GM19463 (cell line): ENCODE data around the gene RAB3IP.
"Not testable (repeated sequence)": the region's sequence is repeated elsewhere in the genome, so short reads cannot be mapped to it uniquely, and the experiment has no call there.

Experiments used
- ATAC-seq: cut with Tn5 transposase; IDR thresholded peaks from one replicate; pipeline ENCODE4 v1.9.1; 2021; ENCODE audit warnings: mild to moderate bottlenecking, moderate library complexity; ENCODE audit not compliant: unreplicated experiment

The RAB3IP gene

DNA sequence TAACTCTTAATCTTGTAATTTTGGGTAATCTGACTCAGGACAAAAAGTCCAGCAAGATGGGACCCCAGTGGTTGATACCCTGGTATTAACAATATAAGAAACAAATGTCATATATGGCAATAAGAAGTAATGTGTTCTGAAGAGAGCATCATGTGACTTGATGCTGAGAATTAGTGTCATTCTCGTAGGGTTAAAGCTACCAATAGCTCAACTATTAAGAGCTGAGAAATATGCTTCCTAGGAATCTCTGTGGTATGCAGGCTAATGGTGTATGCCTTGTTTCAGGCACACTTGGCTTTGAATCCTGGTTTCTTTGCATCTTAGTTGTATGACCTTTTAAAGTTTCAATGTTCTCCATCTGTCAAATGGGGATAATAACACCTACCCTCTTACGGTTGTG is 95.5 kb downstream of the RAB3IP start:
- no peak for ATAC-seq

- ATAC-seq = no peak
Measured at GRCh38 chr12:69834576-69834975, 95.9 kb downstream of the RAB3IP start.

DNA sequence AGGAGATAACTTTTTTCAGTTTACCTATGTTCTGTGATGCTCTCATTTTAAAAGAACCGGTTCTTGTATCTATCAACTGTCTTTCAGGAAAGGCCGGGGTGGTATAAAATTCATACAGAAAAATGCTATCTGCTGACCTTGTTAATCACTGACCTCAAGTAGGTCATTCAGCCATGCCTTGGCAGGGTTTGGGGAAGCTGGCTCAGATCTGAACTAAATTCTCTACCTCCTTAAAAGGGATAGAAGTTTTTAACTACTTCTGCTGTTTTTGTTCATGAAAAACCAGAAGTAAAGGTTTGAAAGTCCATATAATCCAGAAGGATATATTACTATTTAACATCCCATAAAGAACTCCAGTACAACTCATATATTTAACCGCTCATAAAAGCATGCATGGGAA is 96.4 kb downstream of the RAB3IP start:
- no peak for ATAC-seq

GRCh38 chr12:69836015-69836414 is 97.4 kb downstream of the RAB3IP start:
- ATAC-seq = no peak

- no peak for ATAC-seq
Measured at GRCh38 chr12:69837191-69837590, 98.5 kb downstream of the RAB3IP start.

DNA sequence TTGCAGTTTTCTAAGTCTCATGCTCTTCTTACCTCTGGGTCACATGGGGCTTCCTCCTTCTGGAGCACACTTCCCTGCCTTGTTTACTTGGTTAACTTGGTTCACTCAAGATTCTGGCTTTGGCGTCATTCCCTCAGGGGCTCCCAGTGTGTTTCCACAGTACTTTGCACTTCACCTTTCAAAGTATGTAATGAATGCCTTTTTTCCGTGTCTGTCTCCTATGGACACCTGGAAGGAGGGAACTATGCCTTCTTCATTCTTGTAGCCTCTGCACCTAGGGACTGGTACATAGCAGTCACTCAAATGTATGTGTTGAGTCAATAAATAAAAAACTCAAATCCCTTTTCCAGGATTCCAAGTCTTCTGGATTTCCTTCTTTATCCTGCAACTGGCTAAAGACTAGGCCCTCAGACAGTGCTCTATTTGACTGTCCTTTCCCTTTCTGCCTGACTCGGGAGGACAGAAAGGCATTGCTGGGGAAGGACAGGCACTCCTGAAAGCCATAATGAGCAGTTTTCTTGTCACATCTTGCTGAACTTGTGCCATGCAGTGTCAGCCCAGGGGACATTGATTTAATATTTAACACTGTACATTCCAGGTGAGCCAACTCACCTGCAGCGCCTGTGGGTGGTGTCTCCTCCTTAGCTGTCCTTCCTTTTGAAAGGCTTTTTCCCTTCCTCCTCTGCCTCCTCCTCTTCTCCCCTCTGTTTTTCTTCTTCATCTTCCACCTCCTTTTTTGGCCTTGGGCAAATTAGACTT is 99.2 kb downstream of the RAB3IP start:
- ATAC-seq = no peak

GRCh38 chr12:69840727-69841126 is 102.1 kb downstream of the RAB3IP start:
- no peak for ATAC-seq

GRCh38 chr12:69843608-69844007 is 104.9 kb downstream of the RAB3IP start:
- ATAC-seq = no peak

- no peak for ATAC-seq
Measured at GRCh38 chr12:69844416-69844815, 105.8 kb downstream of the RAB3IP start.

- no peak for ATAC-seq
Measured at GRCh38 chr12:69844836-69845235, 106.2 kb downstream of the RAB3IP start.

GRCh38 chr12:69846976-69847375 is 108.3 kb downstream of the RAB3IP start:
- no peak for ATAC-seq

DNA sequence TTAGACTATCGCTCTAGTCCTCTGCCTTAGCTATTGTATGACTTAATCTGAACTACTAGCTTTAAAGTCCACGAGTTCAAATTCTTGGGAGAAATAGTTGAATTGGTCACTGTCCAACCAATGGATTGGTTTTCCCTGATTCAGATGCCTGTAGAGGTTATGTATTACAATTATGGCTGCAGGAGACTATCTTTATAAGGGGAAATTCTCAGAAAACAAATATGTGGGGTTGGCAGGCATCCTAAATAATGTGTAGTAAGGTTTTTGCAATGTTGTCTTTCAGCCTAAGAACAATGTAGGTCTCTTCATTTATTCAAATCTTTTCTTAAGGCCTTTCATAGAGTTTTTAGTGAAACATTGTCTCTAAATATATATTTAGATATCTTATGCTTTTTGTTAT is 113.3 kb downstream of the RAB3IP start:
- no peak for ATAC-seq

DNA sequence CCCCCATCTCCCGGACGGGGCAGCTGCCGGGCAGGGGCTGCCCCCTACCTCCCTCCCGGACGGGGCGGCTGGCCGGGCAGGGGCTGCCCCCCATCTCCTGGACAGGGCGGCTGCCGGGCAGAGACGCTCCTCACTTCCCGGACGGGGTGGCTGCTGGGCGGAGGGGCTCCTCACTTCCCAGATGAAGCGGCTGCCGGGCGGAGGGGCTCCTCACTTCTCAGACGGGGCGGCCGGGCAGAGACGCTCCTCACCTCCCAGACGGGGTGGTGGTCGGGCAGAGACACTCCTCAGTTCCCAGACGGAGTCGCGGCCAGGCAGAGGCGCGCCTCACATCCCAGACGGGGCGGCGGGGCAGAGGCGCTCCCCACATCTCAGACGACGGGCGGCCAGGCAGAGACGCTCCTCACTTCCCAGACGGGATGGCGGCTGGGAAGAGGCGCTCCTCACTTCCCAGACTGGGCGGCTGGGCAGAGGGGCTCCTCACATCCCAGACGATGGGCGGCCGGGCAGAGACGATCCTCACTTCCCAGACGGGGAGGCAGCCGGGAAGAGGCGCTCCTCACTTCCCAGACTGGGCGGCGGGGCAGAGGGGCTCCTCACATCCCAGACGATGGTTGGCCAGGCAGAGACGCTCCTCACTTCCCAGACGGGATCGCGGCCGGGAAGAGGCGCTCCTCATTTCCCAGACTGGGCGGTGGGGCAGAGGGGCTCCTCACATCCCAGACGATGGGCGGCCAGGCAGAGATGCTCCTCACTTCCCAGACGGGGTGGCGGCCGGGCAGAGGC is 114.7 kb downstream of the RAB3IP start:
- ATAC-seq = not testable (repeated sequence)

DNA sequence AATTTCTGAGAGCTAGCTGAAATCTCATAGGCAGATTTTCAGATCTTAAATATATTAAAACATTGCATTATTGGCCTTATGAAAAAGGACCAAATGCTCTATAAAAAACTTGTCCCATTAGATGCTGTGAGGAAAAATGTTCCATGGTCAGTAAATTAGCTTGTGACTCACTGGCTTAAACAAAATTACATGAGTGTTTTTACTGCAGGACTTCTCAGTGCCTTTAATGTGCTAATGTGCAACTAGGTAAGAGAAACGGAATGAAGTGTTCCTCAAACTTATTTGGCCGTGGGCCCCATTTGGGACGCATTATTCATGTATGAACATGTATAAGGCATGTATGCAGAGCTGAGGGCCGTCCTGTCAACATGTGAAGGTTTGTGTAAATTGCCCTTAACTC is 128.0 kb downstream of the RAB3IP start:
- no peak for ATAC-seq

DNA sequence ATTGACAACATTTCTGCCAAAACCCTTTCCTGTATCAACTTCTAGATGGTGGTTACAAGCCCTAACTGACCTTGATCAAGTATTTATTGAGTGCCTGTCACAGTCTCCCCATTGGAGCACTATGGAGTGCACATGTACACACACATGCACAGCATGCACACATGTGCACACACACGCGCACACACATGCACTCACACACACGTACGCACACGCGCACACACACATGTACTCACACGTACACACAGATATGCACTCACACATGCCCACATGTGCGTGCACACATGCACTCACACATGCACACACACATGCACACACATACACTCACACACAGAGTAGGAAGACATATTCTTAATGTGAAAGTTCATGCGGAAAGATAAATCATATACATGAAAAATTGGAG is 130.0 kb downstream of the RAB3IP start:
- no peak for ATAC-seq

GRCh38 chr12:69872804-69873203 is 134.1 kb downstream of the RAB3IP start:
- ATAC-seq = no peak
